SU-DHL-6 (cell line): ENCODE data around the gene TMEM59L.

ENCODE experiments used
- EZH2phosphoT487 ChIP-seq: fragments of 200-600 bp; sonication (generic), shearing (Covaris generic); conservative IDR thresholded peaks from 2 replicates; pipeline ENCODE4 v1.6.1; 2018; ENCODE audit warnings: mild to moderate bottlenecking, antibody characterized with exemption, low read length, moderate library complexity, mixed read lengths
- TF ChIP-seq, protein P1 (sequence below): fragments of 200-600 bp; sonication (generic); IDR thresholded peaks from one replicate; pipeline ENCODE4 v1.5.1; 2017; ENCODE audit warnings: antibody characterized with exemption, mild to moderate bottlenecking, low read length, moderate library complexity; ENCODE audit not compliant: insufficient read depth, poor library complexity, severe bottlenecking

DNA sequence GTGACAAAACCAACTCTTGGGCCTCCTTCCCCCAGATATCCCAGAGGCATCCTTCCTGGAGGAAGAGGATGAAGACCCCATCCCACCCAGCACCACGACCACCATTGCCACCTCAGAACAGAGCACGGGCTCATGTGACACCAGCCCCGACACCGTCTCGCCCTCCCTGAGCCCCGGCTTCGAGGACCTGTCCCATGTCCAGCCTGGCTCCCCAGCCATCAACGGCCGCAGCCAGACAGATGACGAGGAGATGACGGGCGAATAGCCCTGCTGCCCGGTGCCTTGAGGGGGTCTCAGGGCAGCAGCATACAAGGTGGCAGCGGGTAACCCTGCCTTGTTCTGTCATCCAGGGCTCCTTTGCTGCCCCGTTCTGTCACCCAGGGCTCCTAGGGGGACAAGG is 44.3 kb upstream of the TMEM59L start:
- TF ChIP-seq, protein P1, sequence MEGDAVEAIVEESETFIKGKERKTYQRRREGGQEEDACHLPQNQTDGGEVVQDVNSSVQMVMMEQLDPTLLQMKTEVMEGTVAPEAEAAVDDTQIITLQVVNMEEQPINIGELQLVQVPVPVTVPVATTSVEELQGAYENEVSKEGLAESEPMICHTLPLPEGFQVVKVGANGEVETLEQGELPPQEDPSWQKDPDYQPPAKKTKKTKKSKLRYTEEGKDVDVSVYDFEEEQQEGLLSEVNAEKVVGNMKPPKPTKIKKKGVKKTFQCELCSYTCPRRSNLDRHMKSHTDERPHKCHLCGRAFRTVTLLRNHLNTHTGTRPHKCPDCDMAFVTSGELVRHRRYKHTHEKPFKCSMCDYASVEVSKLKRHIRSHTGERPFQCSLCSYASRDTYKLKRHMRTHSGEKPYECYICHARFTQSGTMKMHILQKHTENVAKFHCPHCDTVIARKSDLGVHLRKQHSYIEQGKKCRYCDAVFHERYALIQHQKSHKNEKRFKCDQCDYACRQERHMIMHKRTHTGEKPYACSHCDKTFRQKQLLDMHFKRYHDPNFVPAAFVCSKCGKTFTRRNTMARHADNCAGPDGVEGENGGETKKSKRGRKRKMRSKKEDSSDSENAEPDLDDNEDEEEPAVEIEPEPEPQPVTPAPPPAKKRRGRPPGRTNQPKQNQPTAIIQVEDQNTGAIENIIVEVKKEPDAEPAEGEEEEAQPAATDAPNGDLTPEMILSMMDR, result no peak
- TF ChIP-seq EZH2phosphoT487, result no peak
